LNCaP clone FGC (cell line): ENCODE data around the gene SULT4A1.

Source experiments
- DNase-seq: peaks from one replicate; pipeline ENCODE4 v3.0.0-alpha.2; 2011; ENCODE audit warnings: low read depth
- H3K4me3 ChIP-seq: 2 replicates; pipeline ENCODE4 v1.5.1; 2011; ENCODE audit warnings: mild to moderate bottlenecking, low read depth, low read length, control low read depth
- CTCF ChIP-seq: IDR thresholded peaks from 2 replicates; pipeline ENCODE4 v1.5.1; 2012; ENCODE audit warnings: mild to moderate bottlenecking; ENCODE audit not compliant: control insufficient read depth, insufficient read depth; ENCODE audit errors: extremely low read depth

SULT4A1 gene

GRCh38 chr22:43821606-43822425 is 40.5 kb downstream of the SULT4A1 start:
- TF ChIP-seq CTCF: no peak

GRCh38 chr22:43820651-43821305 is 41.5 kb downstream of the SULT4A1 start:
- H3K4me3 ChIP-seq: no peak overlapping the region
- no peak for DNase-seq
- TF ChIP-seq CTCF: no peak

More at GRCh38 chr22:43821606-43822425, 40.5 kb downstream of the SULT4A1 start:
- no peak for DNase-seq
- no peak overlapping the region for H3K4me3 ChIP-seq

GRCh38 chr22:43819931-43820640 is 42.2 kb downstream of the SULT4A1 start:
- no peak for TF ChIP-seq CTCF
- DNase-seq: no peak
- no peak overlapping the region for H3K4me3 ChIP-seq

- no peak for TF ChIP-seq CTCF
- H3K4me3 ChIP-seq: no peak overlapping the region
- no peak for DNase-seq
These were observed 42.8 kb downstream of the SULT4A1 start for GRCh38 chr22:43819421-43819921.

GRCh38 chr22:43818981-43819380 is 43.3 kb downstream of the SULT4A1 start:
- H3K4me3 ChIP-seq: no peak overlapping the region
- TF ChIP-seq CTCF: no peak
- no peak for DNase-seq

GRCh38 chr22:43817402-43817801 is 44.9 kb downstream of the SULT4A1 start:
- no peak for DNase-seq

More at GRCh38 chr22:43817402-43817801, 44.9 kb downstream of the SULT4A1 start:
- no peak for TF ChIP-seq CTCF
- H3K4me3 ChIP-seq: no peak overlapping the region
